HG03378 (cell line): ENCODE measurements around the gene PRM1.

Experiments
- ATAC-seq: cut with Tn5 transposase; IDR thresholded peaks from one replicate; pipeline ENCODE4 v1.9.1; 2021; ENCODE audit warnings: mild to moderate bottlenecking, moderate library complexity; ENCODE audit not compliant: unreplicated experiment

PRM1 gene

GRCh38 chr16:11254913-11255736, 26.0 kb downstream of the PRM1 start:
- no peak for ATAC-seq

- no peak for ATAC-seq
Measured at GRCh38 chr16:11253995-11254912, 26.9 kb downstream of the PRM1 start.

GRCh38 chr16:11253009-11253994, 27.8 kb downstream of the PRM1 start:
- no peak for ATAC-seq

- no peak for ATAC-seq
Measured at GRCh38 chr16:11252482-11252931, 28.6 kb downstream of the PRM1 start.

- ATAC-seq, result no peak
Measured at GRCh38 chr16:11251525-11252481, 29.3 kb downstream of the PRM1 start.

- no peak for ATAC-seq
Measured at GRCh38 chr16:11250786-11251524, 30.2 kb downstream of the PRM1 start.

GRCh38 chr16:11250091-11250785, 30.9 kb downstream of the PRM1 start:
- ATAC-seq, result no peak

GRCh38 chr16:11249233-11250061, 31.7 kb downstream of the PRM1 start:
- ATAC-seq, result no peak

- no peak for ATAC-seq
Measured at GRCh38 chr16:11248133-11248532, 33.0 kb downstream of the PRM1 start.

GRCh38 chr16:11245988-11246387, 35.1 kb downstream of the PRM1 start:
- no peak for ATAC-seq

GRCh38 chr16:11245222-11245737, 35.9 kb downstream of the PRM1 start:
- no peak for ATAC-seq

GRCh38 chr16:11242658-11243057, 38.5 kb downstream of the PRM1 start:
- ATAC-seq, result no peak

- no peak for ATAC-seq
Measured at GRCh38 chr16:11241480-11242204, 39.5 kb downstream of the PRM1 start.

- ATAC-seq, result no peak
Measured at GRCh38 chr16:11240636-11241473, 40.3 kb downstream of the PRM1 start.
